ENCODE results near the gene GGA1.
"Not testable (repeated sequence)": the region's sequence is repeated elsewhere in the genome, so short reads cannot be mapped to it uniquely, and the experiment has no call there.

The GGA1 gene

GRCh38 chr22:37643225-37643847, 34.7 kb downstream of the GGA1 start:
- in situ Hi-C loops (cut with MboI; ENCODE audit: low sequenced_read_pairs) = no loop called here

GRCh38 chr22:37647317-37647716, 38.7 kb downstream of the GGA1 start:
- in situ Hi-C loops (cut with MboI; ENCODE audit: low sequenced_read_pairs) = no loop called here

GRCh38 chr22:37647928-37648327, 39.3 kb downstream of the GGA1 start:
- in situ Hi-C loops (cut with MboI; ENCODE audit: low sequenced_read_pairs) = no loop called here

GRCh38 chr22:37650463-37651136, 42.0 kb downstream of the GGA1 start:
- in situ Hi-C loops (cut with MboI; ENCODE audit: low sequenced_read_pairs) = no loop called here

- in situ Hi-C loops (cut with MboI; ENCODE audit: low sequenced_read_pairs) = no loop called here
These were observed 46.1 kb downstream of the GGA1 start for GRCh38 chr22:37654563-37655251.

- in situ Hi-C loops (cut with MboI; ENCODE audit: low sequenced_read_pairs) = no loop called here
These were observed 46.6 kb downstream of the GGA1 start for GRCh38 chr22:37655252-37655563.

- in situ Hi-C loops (cut with MboI; ENCODE audit: low sequenced_read_pairs) = not testable (repeated sequence)
These were observed 47.9 kb downstream of the GGA1 start for GRCh38 chr22:37656583-37656982.

- in situ Hi-C loops (cut with MboI; ENCODE audit: low sequenced_read_pairs) = no loop called here
These were observed 49.0 kb downstream of the GGA1 start for GRCh38 chr22:37657590-37658132.

- in situ Hi-C loops (cut with MboI; ENCODE audit: low sequenced_read_pairs) = no loop called here
These were observed 49.8 kb downstream of the GGA1 start, which contains the start of gene PDXP for GRCh38 chr22:37658133-37659065. PDXP (plus strand) TSS chr22:37658723; CDS start chr22:37658783, 60 bp downstream.

- in situ Hi-C loops (cut with MboI; ENCODE audit: low sequenced_read_pairs) = no loop called here
These were observed 50.6 kb downstream of the GGA1 start for GRCh38 chr22:37659066-37659896.

GRCh38 chr22:37659897-37660708, 51.5 kb downstream of the GGA1 start:
- in situ Hi-C loops (cut with MboI; ENCODE audit: low sequenced_read_pairs) = no loop called here

- in situ Hi-C loops (cut with MboI; ENCODE audit: low sequenced_read_pairs) = no loop called here
These were observed 52.0 kb downstream of the GGA1 start for GRCh38 chr22:37660709-37661045.

GRCh38 chr22:37661160-37661924, 52.7 kb downstream of the GGA1 start:
- in situ Hi-C loops (cut with MboI; ENCODE audit: low sequenced_read_pairs) = no loop called here

GRCh38 chr22:37662039-37662438, 53.4 kb downstream of the GGA1 start:
- in situ Hi-C loops (cut with MboI; ENCODE audit: low sequenced_read_pairs) = no loop called here

- in situ Hi-C loops (cut with MboI; ENCODE audit: low sequenced_read_pairs) = no loop called here
These were observed 55.0 kb downstream of the GGA1 start for GRCh38 chr22:37663521-37664140.

- in situ Hi-C loops (cut with MboI; ENCODE audit: low sequenced_read_pairs) = no loop called here
These were observed 55.8 kb downstream of the GGA1 start for GRCh38 chr22:37664249-37665101.

GRCh38 chr22:37665487-37665886, 56.9 kb downstream of the GGA1 start:
- in situ Hi-C loops (cut with MboI; ENCODE audit: low sequenced_read_pairs) = no loop called here
